ENCODE measurements around the gene AK4. TPM values are rescaled to one million over a fixed set of nuclear protein-coding genes. Genes with fewer than 3 reads are reported as not detected.

Gene AK4
- polyA plus RNA-seq, 3 donors: 4.3 to 9.9 (median 6.7) TPM

- TF ChIP-seq CTCF (IDR thresholded peaks at IDR 0.05): no peak
- Histone ChIP-seq H3K4me2 (replicated peaks; ENCODE audit: extremely low read depth, low read length, poor library complexity, severe bottlenecking) (no peak overlapping the region), H3K4me1 (ENCODE audit: control insufficient read depth in 1 of 2, insufficient read depth in 2 of 2, low read length in 2 of 2) (peaks cover 4 to 6% of the 10 kb centered on the region in 2 donors), H3K27ac (ENCODE audit: low read depth in 1 of 2, low read length in 2 of 2) (no peak overlapping the region), H3K27me3 (ENCODE audit: control insufficient read depth in 2 of 2, insufficient read depth in 2 of 2, low read length in 2 of 2) (no peaks in the 10 kb centered on the region), H3K79me2 (ENCODE audit: insufficient read depth, low read length) (no peaks in the 10 kb centered on the region), H3K9ac (ENCODE audit: insufficient read depth, low read length, poor library complexity, severe bottlenecking) (no peak overlapping the region), H4K20me1 (ENCODE audit: insufficient read depth, low read length) (no peaks in the 10 kb centered on the region), H3K4me3 (replicated peaks in 1 of 3; ENCODE audit: low read depth in 2 of 3, low read length in 3 of 3) (no peak overlapping the region), H2AFZ (ENCODE audit: insufficient read depth, low read depth, low read length, poor library complexity, severe bottlenecking) (no peak overlapping the region), H3K9me3 (replicated peaks in 1 of 2; ENCODE audit: control insufficient read depth in 1 of 2, insufficient read depth in 1 of 2, low read length in 2 of 2) (no peaks in the 10 kb centered on the region), H3K36me3 (replicated peaks in 1 of 2; ENCODE audit: control insufficient read depth in 1 of 2, insufficient read depth in 2 of 2, low read length in 2 of 2) (peaks cover 0 to 9% of the 10 kb centered on the region in 2 donors)
- no peaks in the 10 kb centered on the region for H3K27me3 Mint-ChIP-seq (ENCODE audit: low read depth in 3 of 3)
- no peak overlapping the region for H3K27ac Mint-ChIP-seq
- H3K4me1 Mint-ChIP-seq: peaks cover 14% of the 10 kb centered on the region
- intact Hi-C loops (cut with micrococcal nuclease): no loop called here
- no peaks in the 10 kb centered on the region for H3K9me3 Mint-ChIP-seq
- no peak for DNase-seq
- WGBS (ENCODE audit: insufficient coverage): 100% methylated on average over 1 of the region's 5 CpGs
- H3K4me3 Mint-ChIP-seq: no peak overlapping the region
- peaks cover 15 to 25% of the 10 kb centered on the region in 2 donors for H3K36me3 Mint-ChIP-seq
Measured at GRCh38 chr1:65196926-65197325, 48.9 kb downstream of the AK4 start.

DNA sequence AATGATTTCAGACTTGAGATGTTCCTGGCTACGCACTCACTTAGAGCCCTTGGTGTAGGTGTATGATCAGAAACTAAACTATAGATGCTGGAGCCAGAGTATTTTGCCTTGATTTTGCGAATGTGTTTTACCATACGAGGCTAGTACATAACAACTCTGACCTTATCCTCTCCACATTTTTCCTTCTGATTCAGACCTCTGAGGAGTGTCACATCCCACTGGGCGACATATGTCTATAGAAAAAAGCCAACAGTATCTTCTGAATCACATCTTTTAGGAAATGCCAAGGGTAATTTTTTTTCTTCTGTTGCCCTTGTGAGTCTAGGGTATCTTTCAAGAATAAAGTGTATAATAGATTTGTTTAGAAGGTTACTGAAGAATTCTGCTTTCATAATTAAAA, 49.6 kb downstream of the AK4 start:
- Histone ChIP-seq H3K9ac (ENCODE audit: insufficient read depth, low read length, poor library complexity, severe bottlenecking) (no peak overlapping the region), H4K20me1 (ENCODE audit: insufficient read depth, low read length) (no peaks in the 10 kb centered on the region), H3K36me3 (replicated peaks in 1 of 2; ENCODE audit: control insufficient read depth in 1 of 2, insufficient read depth in 2 of 2, low read length in 2 of 2) (peaks cover 0 to 1% of the 10 kb centered on the region in 2 donors), H3K9me3 (replicated peaks in 1 of 2; ENCODE audit: control insufficient read depth in 1 of 2, insufficient read depth in 1 of 2, low read length in 2 of 2) (no peaks in the 10 kb centered on the region), H3K79me2 (ENCODE audit: insufficient read depth, low read length) (no peaks in the 10 kb centered on the region), H3K4me3 (replicated peaks in 1 of 3; ENCODE audit: low read depth in 2 of 3, low read length in 3 of 3) (no peak overlapping the region), H3K27ac (ENCODE audit: low read depth in 1 of 2, low read length in 2 of 2) (no peak overlapping the region), H3K4me2 (replicated peaks; ENCODE audit: extremely low read depth, low read length, poor library complexity, severe bottlenecking) (no peak overlapping the region), H2AFZ (ENCODE audit: insufficient read depth, low read depth, low read length, poor library complexity, severe bottlenecking) (no peak overlapping the region), H3K27me3 (ENCODE audit: control insufficient read depth in 2 of 2, insufficient read depth in 2 of 2, low read length in 2 of 2) (no peaks in the 10 kb centered on the region), H3K4me1 (ENCODE audit: control insufficient read depth in 1 of 2, insufficient read depth in 2 of 2, low read length in 2 of 2) (peaks cover 4 to 6% of the 10 kb centered on the region in 2 donors)
- peaks cover 14% of the 10 kb centered on the region for H3K4me1 Mint-ChIP-seq
- H3K27ac Mint-ChIP-seq: no peak overlapping the region
- no peaks in the 10 kb centered on the region for H3K27me3 Mint-ChIP-seq (ENCODE audit: low read depth in 3 of 3)
- 100% methylated on average over 3 of the region's 4 CpGs for WGBS (ENCODE audit: insufficient coverage)
- H3K9me3 Mint-ChIP-seq: no peaks in the 10 kb centered on the region
- TF ChIP-seq CTCF (IDR thresholded peaks at IDR 0.05): no peak
- no peak overlapping the region for H3K4me3 Mint-ChIP-seq
- H3K36me3 Mint-ChIP-seq: peaks cover 11 to 19% of the 10 kb centered on the region in 2 donors
- intact Hi-C loops (cut with micrococcal nuclease): no loop called here
- DNase-seq: no peak

Data from CD14-positive monocyte (primary cell).